K562 (cell line): ENCODE results near the gene BSCL2. TPM values are rescaled to one million over a fixed set of nuclear protein-coding genes. Genes with fewer than 3 reads are reported as not detected.

Source experiments
- ATF6 ChIP-seq: sonication (generic); formaldehyde crosslinking; IDR thresholded peaks from 2 replicates; pipeline ENCODE4 v1.4.0; 2020; ENCODE audit warnings: mild to moderate bottlenecking, missing genetic modification reagents
- CGGBP1 ChIP-seq: fragments of 250-450 bp; sonication (Bioruptor Pico); IDR thresholded peaks from 2 replicates; pipeline ENCODE4 v1.9.0; 2021; ENCODE audit warnings: mild to moderate bottlenecking
- CHD2 ChIP-seq: IDR thresholded peaks from 2 replicates; pipeline ENCODE4 v1.6.1; 2011; ENCODE audit warnings: low read depth, low read length
- DIDO1 ChIP-seq: fragments of 450-650 bp; IDR thresholded peaks from 2 replicates; pipeline ENCODE4 v1.6.1; 2016; ENCODE audit warnings: low read depth, missing biosample characterization, missing genetic modification characterization
- ERF ChIP-seq: fragments of 450-650 bp; formaldehyde crosslinking; IDR thresholded peaks from 2 replicates; pipeline ENCODE4 v1.4.0; 2020; ENCODE audit warnings: mild to moderate bottlenecking, mixed read lengths
- FOXO4 ChIP-seq: fragments of 450-650 bp; formaldehyde crosslinking; IDR thresholded peaks from 2 replicates; pipeline ENCODE4 v1.4.0; 2020; ENCODE audit warnings: mild to moderate bottlenecking, moderate library complexity
- KDM4B ChIP-seq, 2 experiments: fragments of 450-650 bp in 1 of 2; sonication (generic) in 1 of 2; IDR thresholded peaks; 2 replicates each; pipeline ENCODE4 v1.6.1; 2016 to 2017; ENCODE audit warnings: borderline replicate concordance in 2 of 2, antibody characterized with exemption in 1 of 2, low read depth in 1 of 2, mild to moderate bottlenecking in 1 of 2
- KLF1 ChIP-seq: fragments of 450-650 bp; IDR thresholded peaks from 2 replicates; pipeline ENCODE4 v1.6.1; 2016; ENCODE audit warnings: missing genetic modification characterization, missing compliant biosample characterization
- MAZ ChIP-seq, 2 experiments: fragments of 450-650 bp in 1 of 2; sonication (generic) in 1 of 2; formaldehyde crosslinking; IDR thresholded peaks in 1 of 2; conservative IDR thresholded peaks in 1 of 2; 2 replicates each; pipeline versions ENCODE4 v1.4.0 to v1.5.0; 2020; ENCODE audit warnings: mild to moderate bottlenecking in 1 of 2, missing genetic modification reagents in 1 of 2
- PBX2 ChIP-seq, 2 experiments: IDR thresholded peaks in 1 of 2; conservative IDR thresholded peaks in 1 of 2; 2 replicates each; pipeline ENCODE4 v1.6.1; 2016; ENCODE audit warnings: low read depth in 2 of 2, mild to moderate bottlenecking in 1 of 2, missing compliant biosample characterization in 1 of 2, missing genetic modification characterization in 1 of 2, moderate library complexity in 1 of 2
- PCBP2 ChIP-seq: fragments of 200-400 bp; formaldehyde crosslinking; IDR thresholded peaks from 2 replicates; pipeline ENCODE4 v1.6.1; 2018; ENCODE audit warnings: low read length, low read depth, mild to moderate bottlenecking, moderate library complexity; ENCODE audit not compliant: poor library complexity, severe bottlenecking
- POLR2AphosphoS5 ChIP-seq: IDR thresholded peaks from 2 replicates; pipeline ENCODE4 v1.6.1; 2011; ENCODE audit warnings: mild to moderate bottlenecking, low read depth, low read length, moderate library complexity; ENCODE audit not compliant: control insufficient read depth, insufficient read depth
- RB1 ChIP-seq: fragments of 450-650 bp; IDR thresholded peaks from 2 replicates; pipeline ENCODE4 v1.6.1; 2017; ENCODE audit warnings: low read depth, mild to moderate bottlenecking
- SAFB ChIP-seq: fragments of 200-400 bp; formaldehyde crosslinking; IDR thresholded peaks from 2 replicates; pipeline ENCODE4 v1.6.1; 2017; ENCODE audit warnings: low read depth, low read length, borderline replicate concordance
- SIX5 ChIP-seq, 2 experiments: IDR thresholded peaks; 2 replicates each; pipeline ENCODE4 v1.6.1; 2011; ENCODE audit warnings: low read length in 2 of 2, borderline replicate concordance in 1 of 2, low read depth in 1 of 2, mild to moderate bottlenecking in 1 of 2, moderate library complexity in 1 of 2; ENCODE audit not compliant: insufficient read depth in 1 of 2
- SOX6 ChIP-seq: fragments of 450-650 bp; IDR thresholded peaks from 2 replicates; pipeline ENCODE4 v1.6.1; 2014; ENCODE audit warnings: mild to moderate bottlenecking
- TARDBP ChIP-seq: fragments of 450-650 bp; IDR thresholded peaks from 2 replicates; pipeline ENCODE4 v1.6.1; 2016
- ZFX ChIP-seq: sonication (generic); formaldehyde crosslinking; IDR thresholded peaks from 2 replicates; pipeline ENCODE4 v1.8.0; 2022; ENCODE audit warnings: mild to moderate bottlenecking, missing genetic modification reagents, moderate library complexity
- ZNF507 ChIP-seq: conservative IDR thresholded peaks from 2 replicates; pipeline ENCODE4 v1.6.1; 2017; ENCODE audit warnings: missing genetic modification characterization, missing compliant biosample characterization
- ZNF584 ChIP-seq: fragments of 200-800 bp; sonication (Bioruptor generic); IDR thresholded peaks from 2 replicates; pipeline ENCODE4 v1.6.1; 2016; ENCODE audit warnings: low read depth, mild to moderate bottlenecking, missing genetic modification characterization, missing compliant biosample characterization
- polyA plus RNA-seq, 8 experiments: library from polyadenylated mRNA; depleted of rRNA in 4 of 8; stranded (reverse) in 5 of 8; unstranded in 3 of 8; fragments of >200 nt; fragmentation: Nextera tagmentation in 2 of 8; fragmentation: Illumina TruSeq in 1 of 8; extraction: Ambion mirVana in 2 of 8; extraction: Trizol in 1 of 8; gene quantifications; 2 replicates each; pipeline versions ENCODE4 v1.2.1 to v1.2.3, GENCODE V29; 2011 to 2014; ENCODE audit warnings: inconsistent platforms in 1 of 8, missing spikeins in 1 of 8
- total RNA-seq, 7 experiments: library from RNA; depleted of rRNA in 6 of 7; stranded (reverse); fragments of >200 nt in 6 of 7; fragmentation: Illumina TruSeq in 2 of 7; extraction: Trizol in 2 of 7; gene quantifications; 2 replicates each; pipeline versions ENCODE4 v1.2.1 to v1.2.3, GENCODE V29; 2011 to 2021; ENCODE audit warnings: low replicate concordance in 1 of 7

The BSCL2 gene
- total and polyA plus RNA-seq, 9 of the 15 experiments (the other 6 are each of a cell fraction or from before 2014, with no cell fraction given) = 18.9 to 51.7 (median 35.2) TPM

- no peak for TF ChIP-seq PBX2 (CRISPR knock-in tag; IDR thresholded peaks at IDR 0.05; ENCODE audit: low read depth)
- no peak for TF ChIP-seq PBX2 (tag; conservative IDR thresholded peaks at IDR 0.05; ENCODE audit: low read depth)
- peak; percentile 36 for TF ChIP-seq ZFX (CRISPR knock-in tag)
- TF ChIP-seq ERF = peak; percentile 30; the same call in 1 of the 2 replicates
- TF ChIP-seq KLF1 = no peak
- no peak for TF ChIP-seq ZNF507 (tag)
- TF ChIP-seq SAFB = peak; percentile 80
- TF ChIP-seq FOXO4 (CRISPR knock-in tag) = 0 out of 2 replicates have a peak, but pooled peaks have one; percentile 50
- peak in 1 of 2 experiments; percentile 63; a peak in 1 of 4 replicates for TF ChIP-seq KDM4B (IDR thresholded peaks at IDR 0.05; ENCODE audit: borderline replicate concordance in 2 of 2, low read depth in 1 of 2)
- TF ChIP-seq POLR2AphosphoS5 = peak; percentile 79
- TF ChIP-seq ZNF584 (CRISPR knock-in tag) = no peak
- peak; percentile 75; the same call in 1 of the 2 replicates for TF ChIP-seq DIDO1 (tag)
- TF ChIP-seq TARDBP = no peak; the same call in 1 of the 2 replicates
- TF ChIP-seq PCBP2 = no peak
- TF ChIP-seq ATF6 (CRISPR knock-in tag) = 0 out of 2 replicates have a peak, but pooled peaks have one; percentile 37
- TF ChIP-seq CGGBP1 (CRISPR knock-in tag) = 0 out of 2 replicates have a peak, but pooled peaks have one; percentile 13
- peak; percentile 58; the same call in 1 of the 2 replicates for TF ChIP-seq RB1
- TF ChIP-seq MAZ (CRISPR knock-in tag; conservative IDR thresholded peaks at IDR 0.05 in 1 of 2, IDR thresholded peaks at IDR 0.05 in 1 of 2) = peak; percentile 42 to 49; a peak in 1 of 4 replicates
- no peak for TF ChIP-seq CHD2
- TF ChIP-seq SOX6 = peak; percentile 62
- no peak for TF ChIP-seq SIX5 (IDR thresholded peaks at IDR 0.05; ENCODE audit: borderline replicate concordance in 1 of 2, insufficient read depth in 1 of 2, low read depth in 1 of 2, low read length in 2 of 2)
Observed at GRCh38 chr11:62671608-62672389, 35.4 kb downstream of the BSCL2 start, which contains the start of the genes LBHD1 and UQCC3 (continued).
